WI38 (cell line): ENCODE data around the gene LIME1.

Source experiments
- H3K4me3 ChIP-seq: 2 replicates; pipeline ENCODE4 v1.5.1; 2011; ENCODE audit warnings: low read depth, mild to moderate bottlenecking, control low read depth, low read length
- CTCF ChIP-seq: IDR thresholded peaks from 2 replicates; pipeline ENCODE4 v1.5.1; 2012; ENCODE audit warnings: low read depth, mild to moderate bottlenecking, control low read depth, low read length

The LIME1 gene

GRCh38 chr20:63747622-63748069 lies 11.2 kb downstream of the LIME1 start:
- no peak for TF ChIP-seq CTCF
- H3K4me3 ChIP-seq: no peak overlapping the region

GRCh38 chr20:63748070-63748933 lies 11.8 kb downstream of the LIME1 start:
- TF ChIP-seq CTCF: no peak

GRCh38 chr20:63748934-63749270 lies 12.4 kb downstream of the LIME1 start:
- TF ChIP-seq CTCF: no peak
- no peak overlapping the region for H3K4me3 ChIP-seq

More at GRCh38 chr20:63748070-63748933, 11.8 kb downstream of the LIME1 start:
- H3K4me3 ChIP-seq: no peak overlapping the region

- no peak for TF ChIP-seq CTCF
- no peak overlapping the region for H3K4me3 ChIP-seq
Measured at GRCh38 chr20:63749597-63750508, 13.4 kb downstream of the LIME1 start.

GRCh38 chr20:63750807-63751470 lies 14.5 kb downstream of the LIME1 start:
- TF ChIP-seq CTCF: no peak
- no peak overlapping the region for H3K4me3 ChIP-seq

GRCh38 chr20:63751471-63752271 lies 15.2 kb downstream of the LIME1 start:
- no peak for TF ChIP-seq CTCF

More at GRCh38 chr20:63751471-63752271, 15.2 kb downstream of the LIME1 start:
- H3K4me3 ChIP-seq: no peak overlapping the region
